ENCODE results near the gene ZNF710.

The ZNF710 gene

GRCh38 chr15:89997079-89997478 lies 4.0 kb upstream of the ZNF710 start:
- DNase-seq (ENCODE audit: low read depth) = no peak

- DNase-seq (ENCODE audit: low read depth) = no peak
Measured at GRCh38 chr15:89998141-89998661, 2.9 kb upstream of the ZNF710 start.

GRCh38 chr15:89998923-89999675 lies 2.0 kb upstream of the ZNF710 start:
- DNase-seq (ENCODE audit: low read depth) = no peak

- no peak for DNase-seq (ENCODE audit: low read depth)
Measured at GRCh38 chr15:89999676-90000185, 1.4 kb upstream of the ZNF710 start.

GRCh38 chr15:90000186-90001001 lies 730 bp upstream of the ZNF710 start:
- no peak for DNase-seq (ENCODE audit: low read depth)

GRCh38 chr15:90001683-90002427 lies 731 bp downstream of the ZNF710 start:
- no peak for DNase-seq (ENCODE audit: low read depth)

GRCh38 chr15:90002428-90002844 lies 1.3 kb downstream of the ZNF710 start:
- DNase-seq (ENCODE audit: low read depth) = no peak

- DNase-seq (ENCODE audit: low read depth) = no peak
Measured at GRCh38 chr15:90003736-90004135, 2.6 kb downstream of the ZNF710 start.

- DNase-seq (ENCODE audit: low read depth) = no peak
Measured at GRCh38 chr15:90004252-90004651, 3.1 kb downstream of the ZNF710 start.

- peak; percentile 94 for DNase-seq (ENCODE audit: low read depth)
Measured at GRCh38 chr15:90004671-90005070, 3.5 kb downstream of the ZNF710 start.

- DNase-seq (ENCODE audit: low read depth) = no peak
Measured at GRCh38 chr15:90006217-90007075, 5.3 kb downstream of the ZNF710 start.

GRCh38 chr15:90007076-90007460 lies 5.9 kb downstream of the ZNF710 start:
- DNase-seq (ENCODE audit: low read depth) = no peak

GRCh38 chr15:90008607-90009006 lies 7.5 kb downstream of the ZNF710 start:
- DNase-seq (ENCODE audit: low read depth) = no peak

GRCh38 chr15:90009301-90010022 lies 8.3 kb downstream of the ZNF710 start:
- no peak for DNase-seq (ENCODE audit: low read depth)

GRCh38 chr15:90011705-90012104 lies 10.6 kb downstream of the ZNF710 start:
- DNase-seq (ENCODE audit: low read depth) = no peak

- DNase-seq (ENCODE audit: low read depth) = no peak
Measured at GRCh38 chr15:90013503-90013937, 12.4 kb downstream of the ZNF710 start.

GRCh38 chr15:90015294-90015693 lies 14.2 kb downstream of the ZNF710 start:
- DNase-seq (ENCODE audit: low read depth) = no peak

- no peak for DNase-seq (ENCODE audit: low read depth)
Measured at GRCh38 chr15:90015749-90016148, 14.6 kb downstream of the ZNF710 start.

GRCh38 chr15:90016721-90017120 lies 15.6 kb downstream of the ZNF710 start:
- DNase-seq (ENCODE audit: low read depth) = no peak

GRCh38 chr15:90018216-90018831 lies 17.2 kb downstream of the ZNF710 start:
- DNase-seq (ENCODE audit: low read depth) = no peak

Data from stromal cell of bone marrow (primary cell).